ENCODE measurements around the gene AKAP13.

DNA sequence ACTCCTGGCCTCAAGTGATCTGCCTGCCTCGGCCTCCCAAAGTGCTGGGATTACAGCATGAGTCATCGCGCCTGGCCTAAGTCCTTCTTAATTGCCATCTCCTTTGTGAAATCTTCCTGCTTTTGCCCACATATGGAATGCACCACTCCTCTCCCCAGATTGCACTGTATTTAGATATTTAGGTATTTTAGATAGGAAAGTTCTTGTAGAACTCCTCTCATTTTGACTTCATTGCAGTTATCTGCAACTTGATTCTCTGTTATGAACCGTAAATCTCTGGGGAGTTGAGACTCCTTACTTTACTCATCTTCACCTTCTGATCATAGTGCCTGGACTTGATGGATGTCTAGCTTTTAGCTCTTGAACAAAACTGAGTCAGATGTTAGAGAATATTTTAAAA lies 150.7 kb downstream of the AKAP13 start:
- TF ChIP-seq HDAC2 (IDR thresholded peaks at IDR 0.05), result no peak
- TF ChIP-seq KDM1A (IDR thresholded peaks at IDR 0.05; ENCODE audit: low read depth), result no peak
- TF ChIP-seq RFX5 (IDR thresholded peaks at IDR 0.05), result no peak
- TF ChIP-seq, protein P1, sequence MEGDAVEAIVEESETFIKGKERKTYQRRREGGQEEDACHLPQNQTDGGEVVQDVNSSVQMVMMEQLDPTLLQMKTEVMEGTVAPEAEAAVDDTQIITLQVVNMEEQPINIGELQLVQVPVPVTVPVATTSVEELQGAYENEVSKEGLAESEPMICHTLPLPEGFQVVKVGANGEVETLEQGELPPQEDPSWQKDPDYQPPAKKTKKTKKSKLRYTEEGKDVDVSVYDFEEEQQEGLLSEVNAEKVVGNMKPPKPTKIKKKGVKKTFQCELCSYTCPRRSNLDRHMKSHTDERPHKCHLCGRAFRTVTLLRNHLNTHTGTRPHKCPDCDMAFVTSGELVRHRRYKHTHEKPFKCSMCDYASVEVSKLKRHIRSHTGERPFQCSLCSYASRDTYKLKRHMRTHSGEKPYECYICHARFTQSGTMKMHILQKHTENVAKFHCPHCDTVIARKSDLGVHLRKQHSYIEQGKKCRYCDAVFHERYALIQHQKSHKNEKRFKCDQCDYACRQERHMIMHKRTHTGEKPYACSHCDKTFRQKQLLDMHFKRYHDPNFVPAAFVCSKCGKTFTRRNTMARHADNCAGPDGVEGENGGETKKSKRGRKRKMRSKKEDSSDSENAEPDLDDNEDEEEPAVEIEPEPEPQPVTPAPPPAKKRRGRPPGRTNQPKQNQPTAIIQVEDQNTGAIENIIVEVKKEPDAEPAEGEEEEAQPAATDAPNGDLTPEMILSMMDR (IDR thresholded peaks at IDR 0.05), result no peak
- TF ChIP-seq, protein P2, sequence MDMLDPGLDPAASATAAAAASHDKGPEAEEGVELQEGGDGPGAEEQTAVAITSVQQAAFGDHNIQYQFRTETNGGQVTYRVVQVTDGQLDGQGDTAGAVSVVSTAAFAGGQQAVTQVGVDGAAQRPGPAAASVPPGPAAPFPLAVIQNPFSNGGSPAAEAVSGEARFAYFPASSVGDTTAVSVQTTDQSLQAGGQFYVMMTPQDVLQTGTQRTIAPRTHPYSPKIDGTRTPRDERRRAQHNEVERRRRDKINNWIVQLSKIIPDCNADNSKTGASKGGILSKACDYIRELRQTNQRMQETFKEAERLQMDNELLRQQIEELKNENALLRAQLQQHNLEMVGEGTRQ (IDR thresholded peaks at IDR 0.05), result no peak
- TF ChIP-seq POLR2AphosphoS2 (conservative IDR thresholded peaks at IDR 0.05; ENCODE audit: low read length), result no peak
- TF ChIP-seq, protein P3, sequence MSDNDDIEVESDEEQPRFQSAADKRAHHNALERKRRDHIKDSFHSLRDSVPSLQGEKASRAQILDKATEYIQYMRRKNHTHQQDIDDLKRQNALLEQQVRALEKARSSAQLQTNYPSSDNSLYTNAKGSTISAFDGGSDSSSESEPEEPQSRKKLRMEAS (IDR thresholded peaks at IDR 0.05), result no peak
- no peak for TF ChIP-seq POLR2A (IDR thresholded peaks at IDR 0.05; ENCODE audit: low read length)
- no peak for TF ChIP-seq ESRRA (IDR thresholded peaks at IDR 0.05; ENCODE audit: borderline replicate concordance, low read length)
